Stimulated activated CD4-positive, alpha-beta T cell treated with anti-CD3 and anti-CD28 coated beads, Interleukin-1b, Interleukin-23, amount 100 ng/mL, for 1 hour (primary cell): Measurements from ENCODE around the gene EIF5A.

ENCODE experiments used
- DNase-seq, 2 donors: peaks; one replicate each; pipeline ENCODE4 v3.0.0-alpha.2; 2020; ENCODE audit warnings: low read depth in 2 of 2

The EIF5A gene

DNA sequence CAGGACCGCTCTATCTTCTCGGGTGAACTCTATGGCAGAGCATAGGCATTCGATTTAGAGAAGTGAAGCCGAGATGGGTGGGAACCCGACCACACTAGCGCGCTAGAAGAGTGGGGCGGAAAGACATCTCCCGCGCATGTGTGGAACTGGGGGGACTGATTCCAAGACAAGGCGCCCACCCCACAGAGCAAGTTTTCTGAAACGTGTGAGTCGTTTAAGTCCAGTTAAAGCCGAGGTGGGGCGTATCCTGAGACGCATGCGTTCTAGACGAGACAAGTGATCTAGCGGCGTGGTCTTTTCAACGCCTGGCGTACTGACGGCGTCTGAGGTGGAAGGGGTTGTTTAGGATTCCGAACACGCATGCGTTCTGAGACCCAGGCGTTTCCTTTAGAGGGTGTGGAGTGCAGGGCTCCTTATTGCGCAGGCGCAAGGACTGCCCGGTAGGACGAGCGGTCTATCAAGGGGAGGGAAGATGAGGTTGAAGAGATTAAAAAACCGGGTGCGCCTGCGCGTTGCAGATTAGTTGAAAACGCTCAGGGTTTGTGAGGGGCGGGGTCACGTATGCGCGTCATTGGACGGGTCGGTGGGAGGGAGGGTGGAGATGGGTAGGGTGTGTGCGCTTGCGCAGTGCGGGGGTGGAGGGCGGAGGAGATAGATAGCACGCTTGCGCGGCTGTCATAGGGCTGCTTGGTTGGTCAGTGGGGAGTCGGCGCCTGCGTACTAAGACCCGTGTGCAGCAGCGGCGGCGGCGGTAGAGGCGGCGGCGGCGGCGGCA is at the start of gene EIF5A:
Gene EIF5A, plus strand, starts transcription at position 718 of the 775 bp plus-strand sequence. CDS start 2,008 bp downstream, outside the sequence.
- peak; percentile 100 for DNase-seq

DNA sequence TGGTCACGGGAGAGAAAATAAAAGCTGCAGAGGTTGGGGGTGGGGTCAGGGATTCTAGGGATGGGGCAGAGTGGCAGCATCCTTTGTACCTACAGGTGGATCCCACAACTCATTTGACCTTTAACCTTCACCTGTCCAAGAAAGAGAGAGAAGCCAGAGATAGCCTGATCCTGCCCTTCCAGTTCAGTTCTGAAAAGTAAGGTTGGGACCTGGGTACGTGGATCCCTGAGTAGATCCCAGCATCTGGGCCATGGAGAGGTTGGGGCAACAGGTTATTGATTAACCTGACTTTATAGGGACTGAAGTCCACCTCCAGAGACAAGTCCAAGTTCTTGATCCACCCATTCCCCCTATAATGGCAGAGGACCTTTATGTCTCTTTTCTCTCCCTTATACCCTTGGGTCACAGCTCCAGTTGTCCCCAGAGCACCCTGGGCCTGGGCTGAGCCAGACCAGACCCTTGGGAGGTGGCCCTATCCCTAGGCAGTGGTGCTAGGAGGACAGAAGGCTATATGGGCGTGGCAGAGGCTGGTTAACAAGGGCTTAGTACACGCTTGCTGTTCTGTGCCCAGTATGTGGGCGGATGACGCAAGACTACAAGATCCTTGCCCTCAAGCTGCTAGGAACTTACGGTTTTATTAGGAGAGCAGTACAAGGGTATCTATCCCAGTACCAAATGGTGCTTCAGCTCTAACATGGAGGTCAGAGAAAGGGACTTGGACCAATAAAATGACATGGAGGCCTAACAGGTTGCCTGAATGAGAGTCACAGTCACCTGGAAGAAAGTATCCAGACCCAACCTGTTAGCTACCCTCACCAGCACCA is 48.5 kb upstream of the EIF5A start:
- DNase-seq = no peak

DNA sequence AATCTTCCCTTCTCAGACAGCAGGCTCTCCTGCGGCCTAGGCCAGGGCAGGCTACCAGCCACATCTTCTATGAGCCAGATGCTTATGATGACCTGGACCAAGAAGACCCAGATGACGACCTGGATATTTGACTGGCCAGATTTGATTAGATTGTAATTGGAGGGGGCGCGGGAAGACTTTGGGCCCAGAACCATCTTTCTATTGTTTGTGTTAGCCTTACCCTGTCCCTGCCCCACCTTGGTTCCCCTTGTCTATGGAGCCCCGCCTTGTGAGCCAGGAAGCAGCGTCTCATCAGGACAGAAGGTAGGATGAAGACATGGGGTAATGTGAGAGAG is 47.9 kb upstream of the EIF5A start:
- DNase-seq = no peak

DNA sequence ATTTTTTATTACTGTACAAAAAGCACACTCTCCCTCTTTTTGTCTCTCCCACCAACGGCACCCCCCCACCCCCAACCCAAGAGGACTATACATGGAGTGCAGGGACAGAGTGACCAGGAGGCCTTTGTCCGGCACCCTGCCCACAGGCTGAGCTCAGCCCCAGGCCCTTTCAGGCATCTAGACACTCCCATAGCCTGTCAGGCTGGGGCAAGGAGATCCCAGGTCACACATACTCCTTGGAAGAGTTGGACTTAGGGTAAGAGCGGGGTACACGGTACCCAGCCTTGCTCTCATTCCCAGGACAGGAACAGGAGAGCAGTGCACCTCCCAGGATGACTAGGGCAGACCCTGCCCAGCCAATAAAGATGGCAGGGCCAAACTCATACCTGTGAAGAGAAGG is 47.3 kb upstream of the EIF5A start:
- no peak for DNase-seq

DNA sequence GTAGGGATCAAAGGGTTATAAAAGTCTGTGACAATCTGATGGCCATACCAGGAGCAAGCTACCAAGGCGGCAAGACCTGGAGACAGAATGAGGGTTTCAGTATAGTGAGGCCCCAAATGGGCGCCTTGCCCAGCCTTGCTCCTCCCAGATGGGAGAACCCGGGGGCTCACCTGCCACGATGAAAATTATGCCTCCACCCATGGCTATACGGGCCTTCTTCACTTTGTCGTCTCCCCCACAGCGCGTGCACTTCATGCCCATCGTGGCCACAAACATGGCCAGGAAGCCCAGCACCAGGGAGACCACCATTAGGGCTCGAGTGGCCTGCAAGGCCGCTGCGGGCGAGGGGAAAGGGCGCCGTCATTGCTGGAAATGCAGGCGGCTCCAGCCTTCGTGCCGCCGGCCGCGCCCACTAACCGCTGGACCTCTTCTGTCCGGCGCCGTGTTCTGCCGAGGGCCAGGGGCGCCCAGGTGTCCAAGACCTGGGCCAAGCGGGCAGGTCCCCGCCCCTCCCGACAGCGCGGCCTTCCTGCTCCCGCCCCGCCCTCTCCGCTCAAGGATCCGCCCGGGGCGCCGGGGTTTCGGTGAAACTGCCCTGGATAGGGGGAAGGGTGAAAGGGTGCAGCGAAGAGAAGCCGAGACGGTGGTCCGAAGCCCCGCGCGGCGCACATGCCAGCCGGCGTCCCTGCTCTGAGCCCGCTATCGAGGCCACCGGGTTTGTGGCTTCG is 46.6 kb upstream of the EIF5A start:
- no peak for DNase-seq

DNA sequence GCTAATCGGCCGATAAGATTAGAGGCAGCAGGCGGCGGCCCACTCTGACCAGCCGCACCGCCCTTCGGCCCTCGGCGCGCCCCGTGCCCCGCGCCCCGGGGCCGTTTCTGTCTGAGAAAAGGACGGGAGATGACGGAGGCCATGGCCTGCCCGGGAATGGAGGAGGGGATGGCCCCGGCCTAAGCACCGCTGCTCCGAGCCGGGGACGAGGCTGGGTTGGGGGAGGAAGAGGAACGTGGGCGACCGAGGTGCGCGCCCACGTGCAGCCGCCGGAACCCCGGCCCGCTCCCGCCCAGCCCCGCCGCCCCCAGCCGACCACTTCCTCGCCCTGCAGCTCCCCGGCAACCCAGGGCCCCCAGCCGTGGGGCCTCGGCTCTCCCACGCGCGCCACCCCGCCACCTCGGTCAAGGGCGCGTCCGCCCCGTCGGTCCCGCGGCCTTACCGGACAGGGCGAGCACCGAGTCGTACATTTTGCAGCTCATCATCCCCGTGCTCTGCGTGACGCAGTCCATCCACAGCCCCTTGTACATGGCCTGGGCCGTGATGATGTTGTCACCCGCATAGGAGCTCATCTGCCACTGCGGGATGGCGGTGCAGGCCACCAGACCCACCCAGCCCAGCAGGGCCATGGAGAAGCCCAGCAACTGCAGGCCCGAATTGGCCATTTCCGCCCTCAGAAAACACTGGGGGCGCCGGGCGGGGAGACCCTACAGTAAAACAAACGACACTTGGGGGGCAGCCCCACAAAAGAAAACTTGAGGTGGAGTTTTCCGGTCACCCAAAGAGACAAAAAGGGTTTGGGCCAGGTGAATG is 45.8 kb upstream of the EIF5A start:
- DNase-seq = no peak

DNA sequence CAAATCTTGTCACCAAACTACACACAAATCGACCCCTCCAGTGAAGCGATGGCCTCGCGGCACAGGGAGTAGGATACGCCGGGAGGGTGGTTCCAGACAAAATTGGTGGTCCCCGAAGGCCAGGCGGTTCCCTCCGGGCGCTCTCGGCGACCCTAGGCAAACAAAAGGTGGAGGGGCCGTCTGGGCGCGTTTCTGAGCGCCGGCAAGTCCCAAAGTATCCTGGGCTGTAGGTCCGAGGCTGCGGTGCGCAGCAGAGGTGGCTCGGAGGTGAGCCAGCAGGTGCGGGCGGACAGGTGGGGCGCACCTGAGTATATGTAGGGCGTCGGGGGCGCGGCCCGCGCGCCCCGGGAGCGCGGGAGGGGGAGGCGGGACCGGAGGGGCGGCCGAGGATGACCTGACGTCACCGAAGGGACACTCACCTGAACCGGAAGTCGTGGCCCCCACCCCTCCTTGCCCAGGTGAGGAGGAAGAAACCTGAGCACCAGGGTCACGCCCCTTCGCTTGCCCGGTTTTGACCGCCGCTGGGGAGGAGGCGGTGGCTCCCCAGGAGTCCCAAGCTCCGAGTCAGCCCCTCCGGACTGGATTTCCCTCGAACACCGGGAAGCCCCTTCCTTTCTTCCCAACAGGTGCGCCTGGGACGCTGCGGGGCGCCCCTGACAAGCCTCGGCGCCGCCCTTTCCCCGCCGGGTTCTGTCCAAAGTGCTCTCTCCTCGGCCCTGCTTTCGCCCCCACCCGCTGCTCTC is 45.1 kb upstream of the EIF5A start, which contains the start of gene CLDN7:
Gene CLDN7, minus strand, starts transcription at position 287 of the 743 bp plus-strand sequence. CDS start 435 bp downstream, outside the sequence.
- no peak for DNase-seq

DNA sequence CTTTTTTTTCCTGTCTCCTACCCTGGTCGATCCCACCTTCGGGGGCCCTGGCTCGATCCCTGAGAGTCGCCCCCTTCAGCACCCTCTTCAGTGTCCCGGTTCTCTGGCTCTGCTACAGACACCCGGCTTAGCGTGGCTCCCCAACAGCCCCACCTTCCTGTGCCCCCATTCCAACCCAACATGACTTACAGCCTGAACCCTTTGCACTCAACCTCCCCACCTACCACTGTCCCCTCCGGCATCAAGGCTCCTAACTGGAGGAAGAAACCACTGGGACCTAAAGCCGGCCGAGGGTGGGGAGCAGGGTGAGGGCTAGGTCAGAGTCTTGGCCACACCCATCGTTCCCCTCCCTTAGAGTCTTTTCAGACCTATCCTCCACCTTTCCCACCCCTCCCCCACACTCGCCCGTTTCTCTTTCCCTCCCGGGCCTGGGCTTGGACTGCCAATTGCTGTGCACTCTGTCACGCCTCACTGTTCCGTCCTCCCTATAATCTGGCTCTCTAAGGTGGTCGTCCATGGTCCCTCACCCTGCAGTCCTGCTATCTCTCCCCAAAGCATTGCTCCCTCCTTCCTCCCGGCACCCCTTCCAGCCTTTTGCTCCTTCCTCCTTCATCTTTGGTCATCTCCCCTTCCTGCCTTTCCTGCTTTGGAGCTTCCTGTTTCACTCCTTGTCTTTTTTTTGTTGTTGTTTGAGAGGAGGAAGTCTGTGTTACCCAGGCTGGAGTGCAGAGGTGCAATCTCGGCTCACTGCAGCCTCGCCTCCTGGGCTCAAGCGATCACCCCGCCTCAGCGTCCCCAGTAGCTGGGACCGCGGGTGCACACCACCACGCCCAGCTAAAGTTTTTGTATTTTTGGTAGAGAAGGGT is 44.3 kb upstream of the EIF5A start:
- no peak for DNase-seq

DNA sequence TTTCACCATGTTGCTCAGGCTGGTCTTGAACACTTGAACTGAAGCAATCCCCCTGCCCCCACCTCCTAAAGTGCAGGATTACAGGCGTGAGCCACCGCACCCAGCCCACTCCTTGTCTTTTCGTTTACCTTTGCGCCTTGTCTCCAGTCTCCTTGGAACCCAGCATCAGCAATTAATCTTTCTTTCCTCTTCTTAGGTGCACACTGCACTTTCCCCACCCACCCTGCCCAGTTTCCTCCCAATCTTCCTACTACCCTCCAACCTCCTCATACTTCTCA is 43.7 kb upstream of the EIF5A start:
- DNase-seq = no peak

DNA sequence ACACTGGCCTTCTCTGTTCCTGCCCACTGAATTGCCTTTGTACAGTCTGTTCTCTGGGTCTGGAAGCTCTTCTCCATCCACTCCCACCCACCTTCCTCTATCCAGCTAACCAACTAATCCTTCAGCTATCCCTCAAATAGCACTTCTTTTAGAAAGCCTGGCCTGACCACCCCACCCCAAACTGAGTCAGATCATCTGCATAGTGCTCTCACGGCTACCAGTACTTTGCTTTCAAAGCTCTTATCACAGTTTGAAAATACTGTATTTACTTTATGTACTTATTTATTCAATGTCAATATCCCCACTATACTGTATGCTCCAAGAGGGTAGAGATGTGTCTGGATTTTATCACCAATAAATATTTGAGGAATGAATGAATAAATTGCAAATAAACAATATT is 40.6 kb upstream of the EIF5A start:
- DNase-seq = no peak

DNA sequence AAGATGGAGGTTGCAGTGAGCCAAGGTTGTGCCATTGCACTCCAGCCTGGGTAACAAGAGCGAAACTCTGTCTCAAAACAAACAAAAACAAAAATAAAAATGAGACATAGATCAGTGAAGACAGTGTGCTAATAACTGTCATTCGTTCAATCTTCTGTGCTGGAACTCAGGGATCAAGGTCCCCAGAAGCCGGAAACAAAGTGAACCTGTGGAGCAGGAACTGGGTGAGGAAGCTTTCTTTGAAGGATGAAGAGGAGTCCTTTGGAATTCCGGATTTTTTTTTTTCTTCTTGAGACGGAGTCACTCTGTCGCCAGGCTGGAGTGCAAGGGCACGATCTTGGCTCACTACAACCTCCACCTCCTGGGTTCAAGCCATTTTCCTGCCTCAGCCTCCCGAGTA is 28.0 kb upstream of the EIF5A start:
- DNase-seq = no peak

DNA sequence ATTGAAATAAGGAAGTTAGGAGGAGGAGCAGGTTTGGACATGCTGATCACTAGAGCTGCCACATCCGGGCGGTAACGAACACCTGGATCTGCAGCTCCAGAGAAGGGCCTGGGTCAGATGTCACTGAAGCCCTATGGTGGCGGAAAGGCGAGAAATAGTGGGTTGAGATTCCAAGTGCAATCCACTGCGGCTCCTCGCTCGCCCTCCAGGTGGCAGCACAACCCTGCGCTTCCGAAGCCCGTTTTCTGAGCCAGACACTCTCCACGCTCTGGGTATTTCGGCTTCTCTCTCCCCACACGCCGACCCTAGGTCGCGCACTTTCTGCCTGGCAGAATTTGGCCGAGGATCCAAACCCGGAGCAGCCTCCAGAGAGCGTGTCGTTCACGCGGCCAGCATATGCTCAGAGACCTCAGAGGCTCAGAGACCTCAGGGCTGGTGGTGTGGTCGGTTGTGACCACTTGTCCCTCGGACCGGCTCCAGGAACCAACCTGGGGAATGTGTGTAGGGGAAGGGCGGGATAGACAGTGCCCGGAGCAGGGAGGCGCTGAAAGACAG is 26.8 kb upstream of the EIF5A start:
- DNase-seq = peak; percentile 67 to 76

DNA sequence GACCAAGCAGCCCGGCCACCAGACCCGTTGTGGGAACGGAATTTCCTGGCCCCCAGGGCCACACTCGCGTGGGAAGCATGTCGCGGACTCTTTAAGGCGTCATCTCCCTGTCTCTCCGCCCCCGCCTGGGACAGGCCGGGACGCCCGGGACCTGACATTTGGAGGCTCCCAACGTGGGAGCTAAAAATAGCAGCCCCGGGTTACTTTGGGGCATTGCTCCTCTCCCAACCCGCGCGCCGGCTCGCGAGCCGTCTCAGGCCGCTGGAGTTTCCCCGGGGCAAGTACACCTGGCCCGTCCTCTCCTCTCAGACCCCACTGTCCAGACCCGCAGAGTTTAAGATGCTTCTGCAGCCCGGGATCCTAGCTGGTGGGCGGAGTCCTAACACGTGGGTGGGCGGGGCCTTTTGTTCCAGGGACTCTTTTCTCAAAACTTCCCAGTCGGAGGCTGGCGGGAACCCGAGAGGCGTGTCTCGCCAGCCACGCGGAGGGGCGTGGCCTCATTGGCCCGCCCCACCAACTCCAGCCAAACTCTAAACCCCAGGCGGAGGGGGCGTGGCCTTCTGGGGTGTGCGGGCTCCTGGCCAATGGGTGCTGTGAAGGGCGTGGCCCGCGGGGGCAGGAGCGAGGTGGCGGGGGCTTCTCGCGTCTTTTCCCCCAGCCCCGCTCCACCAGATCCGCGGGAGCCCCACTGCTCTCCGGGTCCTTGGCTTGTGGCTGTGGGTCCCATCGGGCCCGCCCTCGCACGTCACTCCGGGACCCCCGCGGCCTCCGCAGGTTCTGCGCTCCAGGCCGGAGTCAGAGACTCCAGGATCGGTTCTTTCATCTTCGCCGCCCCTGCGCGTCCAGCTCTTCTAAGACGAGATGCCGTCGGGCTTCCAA is 26.1 kb upstream of the EIF5A start, which contains the start of gene SLC2A4:
Gene SLC2A4, plus strand, starts transcription at position 645 of the 879 bp plus-strand sequence. Its CDS starts 217 bp downstream, at position 862.
- DNase-seq = peak; percentile 58 to 85

DNA sequence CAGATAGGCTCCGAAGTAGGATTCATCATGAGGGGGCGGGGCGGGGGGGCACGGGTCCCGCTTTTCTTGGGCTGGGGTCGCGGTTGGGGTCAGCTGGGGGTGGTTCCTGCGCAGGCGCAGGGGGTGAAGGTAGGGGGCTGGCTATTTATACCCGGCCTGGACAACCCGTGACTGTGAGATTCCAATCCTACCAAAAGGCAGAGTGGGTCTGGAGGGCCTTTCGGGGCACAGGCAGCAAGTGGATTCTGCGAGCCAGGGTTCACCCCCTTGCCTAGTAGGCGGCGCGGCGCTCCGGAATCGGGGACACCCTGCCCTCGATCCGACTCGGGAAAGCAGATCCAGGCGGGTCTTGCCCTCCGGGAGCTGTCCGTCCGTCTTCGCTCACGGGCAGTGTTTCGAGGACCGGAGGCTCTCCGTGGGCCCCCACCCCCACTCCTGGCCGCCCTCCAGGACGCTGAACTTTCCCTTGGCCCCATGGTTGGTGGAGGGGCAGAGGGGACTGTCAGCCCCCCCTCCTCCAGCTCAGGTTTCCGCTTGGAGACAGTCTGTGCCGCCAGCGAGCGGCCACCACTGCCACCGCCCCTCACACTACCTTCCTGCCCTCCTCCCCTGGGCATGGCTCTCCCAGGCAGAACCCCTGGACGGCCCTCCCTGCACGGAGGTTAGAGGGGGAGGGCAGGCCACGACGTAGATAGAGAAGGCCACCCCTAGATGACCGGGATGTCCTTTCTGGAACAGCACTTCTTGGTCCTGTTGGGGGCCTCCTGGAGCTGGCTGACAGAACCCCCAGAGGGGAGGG is 25.3 kb upstream of the EIF5A start:
- no peak for DNase-seq

DNA sequence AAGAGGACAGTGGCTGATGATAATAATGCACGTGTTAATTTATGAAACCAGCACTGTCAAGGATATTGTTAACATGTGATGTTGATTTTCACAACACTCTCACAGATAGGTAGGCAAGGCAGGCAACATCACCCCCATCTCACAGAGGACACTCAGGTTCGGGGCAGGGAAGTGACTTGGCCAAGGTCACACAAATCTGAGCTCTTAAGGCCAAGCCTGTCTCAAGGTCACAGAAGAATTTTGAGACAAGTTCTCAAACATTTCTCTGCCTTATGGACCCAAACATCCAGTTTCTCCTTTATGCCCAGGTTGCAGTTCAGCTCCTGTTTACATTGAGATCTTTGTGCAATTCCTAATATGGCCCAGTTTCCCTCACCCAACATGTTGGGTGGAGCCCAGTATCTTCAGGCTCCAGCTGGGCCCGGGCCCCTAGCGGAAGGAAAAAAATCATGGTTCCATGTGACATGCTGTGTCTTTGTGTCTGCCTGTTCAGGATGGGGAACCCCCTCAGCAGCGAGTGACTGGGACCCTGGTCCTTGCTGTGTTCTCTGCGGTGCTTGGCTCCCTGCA is 24.6 kb upstream of the EIF5A start:
- DNase-seq = no peak

DNA sequence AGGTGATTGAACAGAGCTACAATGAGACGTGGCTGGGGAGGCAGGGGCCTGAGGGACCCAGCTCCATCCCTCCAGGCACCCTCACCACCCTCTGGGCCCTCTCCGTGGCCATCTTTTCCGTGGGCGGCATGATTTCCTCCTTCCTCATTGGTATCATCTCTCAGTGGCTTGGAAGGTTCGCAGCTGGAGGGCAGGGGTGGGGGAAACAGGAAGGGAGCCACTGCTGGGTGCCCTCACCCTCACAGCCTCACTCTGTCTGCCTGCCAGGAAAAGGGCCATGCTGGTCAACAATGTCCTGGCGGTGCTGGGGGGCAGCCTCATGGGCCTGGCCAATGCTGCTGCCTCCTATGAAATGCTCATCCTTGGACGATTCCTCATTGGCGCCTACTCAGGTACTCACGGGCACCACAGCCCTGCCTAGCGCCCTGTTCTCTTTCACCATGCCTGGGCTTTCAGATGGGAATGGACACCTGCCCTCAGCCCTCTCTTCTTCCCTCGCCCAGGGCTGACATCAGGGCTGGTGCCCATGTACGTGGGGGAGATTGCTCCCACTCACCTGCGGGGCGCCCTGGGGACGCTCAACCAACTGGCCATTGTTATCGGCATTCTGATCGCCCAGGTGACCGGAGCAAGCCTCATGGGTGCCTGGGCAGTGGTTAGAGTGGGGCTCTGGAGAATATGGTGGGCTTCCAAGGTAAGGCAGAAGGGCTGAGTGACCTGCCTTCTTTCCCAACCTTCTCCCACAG is 23.8 kb upstream of the EIF5A start:
- DNase-seq = no peak

DNA sequence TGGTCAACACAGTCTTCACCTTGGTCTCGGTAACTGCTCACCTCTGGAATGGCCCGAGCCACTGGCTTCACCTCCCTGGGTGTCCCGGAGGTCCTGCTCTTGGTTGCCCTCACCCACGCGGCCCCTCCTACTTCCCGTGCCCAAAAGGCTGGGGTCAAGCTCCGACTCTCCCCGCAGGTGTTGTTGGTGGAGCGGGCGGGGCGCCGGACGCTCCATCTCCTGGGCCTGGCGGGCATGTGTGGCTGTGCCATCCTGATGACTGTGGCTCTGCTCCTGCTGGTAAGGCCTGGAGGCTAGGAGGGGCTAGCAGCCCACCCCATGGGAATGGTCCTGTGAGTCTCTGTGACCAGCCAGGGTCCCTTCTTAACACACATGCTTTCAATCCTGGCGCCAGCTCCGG is 22.5 kb upstream of the EIF5A start:
- no peak for DNase-seq
